ENCODE data around the gene CPXM2. TPM values are rescaled to one million over a fixed set of nuclear protein-coding genes. Genes with fewer than 3 reads are reported as not detected.

The CPXM2 gene
- total RNA-seq, 2 experiments from 2014 or later = not detected

- no TSS peak for BruUV-seq (replicated peaks)
- no peak for DNase-seq (ENCODE audit: low spot score)
- Histone ChIP-seq H3K4me1 (ENCODE audit: insufficient read depth, low read length, poor library complexity, severe bottlenecking) (no peaks in the 10 kb centered on the region), H3K27ac (ENCODE audit: low read depth, low read length, poor library complexity, severe bottlenecking) (no peak overlapping the region), H3K9me3 (ENCODE audit: low read length) (no peaks in the 10 kb centered on the region), H4K20me1 (ENCODE audit: insufficient read depth, low read length) (no peaks in the 10 kb centered on the region), H3K4me3 (ENCODE audit: low read depth, low read length, poor library complexity, severe bottlenecking) (no peak overlapping the region), H3K36me3 (ENCODE audit: insufficient read depth, low read length) (no peaks in the 10 kb centered on the region), H3K9me2 (ENCODE audit: insufficient read depth, low read length) (no peaks in the 10 kb centered on the region), H3K79me2 (ENCODE audit: insufficient read depth, low read depth, low read length) (no peaks in the 10 kb centered on the region), H2AFZ (ENCODE audit: low read length) (no peak overlapping the region), H3K4me2 (ENCODE audit: low read length) (no peak overlapping the region)
- CTCF ChIA-PET (ENCODE audit: unreplicated experiment) = no interaction called here
- intact Hi-C loops (cut with micrococcal nuclease; ENCODE audit: unreplicated experiment) = no loop called here
- TF ChIP-seq CTCF (conservative IDR thresholded peaks at IDR 0.05; ENCODE audit: low read length) = no peak
- no peak for TF ChIP-seq EZH2phosphoT487 (IDR thresholded peaks at IDR 0.05; ENCODE audit: borderline replicate concordance, low read depth, low read length)
- POLR2A ChIA-PET = no interaction called here
These were observed 95.6 kb downstream of the CPXM2 start for GRCh38 chr10:123795846-123796590.

- Histone ChIP-seq H3K79me2 (ENCODE audit: insufficient read depth, low read depth, low read length) (no peaks in the 10 kb centered on the region), H3K9me3 (ENCODE audit: low read length) (no peaks in the 10 kb centered on the region), H4K20me1 (ENCODE audit: insufficient read depth, low read length) (no peaks in the 10 kb centered on the region), H3K9me2 (ENCODE audit: insufficient read depth, low read length) (no peaks in the 10 kb centered on the region), H3K4me2 (ENCODE audit: low read length) (no peak overlapping the region), H3K4me1 (ENCODE audit: insufficient read depth, low read length, poor library complexity, severe bottlenecking) (no peaks in the 10 kb centered on the region), H2AFZ (ENCODE audit: low read length) (no peak overlapping the region), H3K4me3 (ENCODE audit: low read depth, low read length, poor library complexity, severe bottlenecking) (no peak overlapping the region), H3K27ac (ENCODE audit: low read depth, low read length, poor library complexity, severe bottlenecking) (no peak overlapping the region), H3K36me3 (ENCODE audit: insufficient read depth, low read length) (no peaks in the 10 kb centered on the region)
- DNase-seq (ENCODE audit: low spot score) = no peak
- TF ChIP-seq CTCF (conservative IDR thresholded peaks at IDR 0.05; ENCODE audit: low read length) (no peak), EZH2phosphoT487 (IDR thresholded peaks at IDR 0.05; ENCODE audit: borderline replicate concordance, low read depth, low read length) (no peak)
- CTCF ChIA-PET (ENCODE audit: unreplicated experiment) = no interaction called here
- intact Hi-C loops (cut with micrococcal nuclease; ENCODE audit: unreplicated experiment) = no loop called here
- BruUV-seq (replicated peaks) = no TSS peak
- POLR2A ChIA-PET = no interaction called here
These were observed 96.3 kb downstream of the CPXM2 start for GRCh38 chr10:123795196-123795780.

All from OCI-LY7 (cell line).